Cardiac septum (tissue), 1 donor: ENCODE results near the gene ARHGEF10L. TPM values are rescaled to one million over a fixed set of nuclear protein-coding genes. Genes with fewer than 3 reads are reported as not detected.
"Not testable (repeated sequence)": the region's sequence is repeated elsewhere in the genome, so short reads cannot be mapped to it uniquely, and the experiment has no call there.

ENCODE experiments used
- DNase-seq: peaks from one replicate; pipeline ENCODE4 v3.0.0-alpha.2; 2020; ENCODE audit warnings: low spot score
- intact Hi-C: fragments of 100-400 bp; cut with DNase I; formaldehyde crosslinking; loops from one replicate; pipeline ENCODE4 v1.14.0; 2022
- total RNA-seq: library from RNA; stranded (reverse); fragmentation: NEBNext Ultra II Directional; extraction: Animal tissue kit (Norgen Biotek cat#: 25700); gene quantifications from one replicate; pipeline ENCODE4 v1.2.1, GENCODE V29; 2021
- donor health status: DM: no; HTN: no; CAD: no.

ARHGEF10L gene
- total RNA-seq, 1 donor from 2014 or later, result 59.8 TPM

GRCh38 chr1:17735793-17736192, 196.3 kb downstream of the ARHGEF10L start:
- no peak for DNase-seq
- intact Hi-C loops, result no loop called here

DNA sequence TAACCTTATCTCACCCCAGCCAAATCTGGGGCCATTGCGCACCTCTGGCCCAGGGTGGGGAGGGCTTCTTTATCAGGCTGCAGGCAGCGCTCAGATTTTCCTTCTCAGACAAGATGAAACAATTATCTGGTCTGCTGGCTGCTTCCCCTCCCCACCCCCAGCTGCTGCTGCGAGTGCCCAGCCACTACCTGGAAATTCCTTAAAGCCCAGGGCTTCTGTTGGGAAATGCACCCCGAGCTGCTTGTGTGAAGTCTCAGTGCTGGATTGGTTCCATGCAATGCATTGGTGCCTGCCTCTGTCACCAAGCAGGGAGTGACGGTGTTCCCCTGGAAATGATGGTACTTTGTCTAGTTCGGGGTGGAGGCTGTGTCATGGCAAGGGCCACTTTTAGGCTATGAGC, 197.1 kb downstream of the ARHGEF10L start:
- DNase-seq, result no peak
- intact Hi-C loops, result no loop called here

GRCh38 chr1:17739050-17739449, 199.6 kb downstream of the ARHGEF10L start:
- no peak for DNase-seq
- intact Hi-C loops, result no loop called here

GRCh38 chr1:17741052-17741451, 201.6 kb downstream of the ARHGEF10L start:
- intact Hi-C loops, result no loop called here
- DNase-seq, result no peak

- intact Hi-C loops, result no loop called here
- no peak for DNase-seq
Observed at GRCh38 chr1:17742583-17742982, 203.1 kb downstream of the ARHGEF10L start.

DNA sequence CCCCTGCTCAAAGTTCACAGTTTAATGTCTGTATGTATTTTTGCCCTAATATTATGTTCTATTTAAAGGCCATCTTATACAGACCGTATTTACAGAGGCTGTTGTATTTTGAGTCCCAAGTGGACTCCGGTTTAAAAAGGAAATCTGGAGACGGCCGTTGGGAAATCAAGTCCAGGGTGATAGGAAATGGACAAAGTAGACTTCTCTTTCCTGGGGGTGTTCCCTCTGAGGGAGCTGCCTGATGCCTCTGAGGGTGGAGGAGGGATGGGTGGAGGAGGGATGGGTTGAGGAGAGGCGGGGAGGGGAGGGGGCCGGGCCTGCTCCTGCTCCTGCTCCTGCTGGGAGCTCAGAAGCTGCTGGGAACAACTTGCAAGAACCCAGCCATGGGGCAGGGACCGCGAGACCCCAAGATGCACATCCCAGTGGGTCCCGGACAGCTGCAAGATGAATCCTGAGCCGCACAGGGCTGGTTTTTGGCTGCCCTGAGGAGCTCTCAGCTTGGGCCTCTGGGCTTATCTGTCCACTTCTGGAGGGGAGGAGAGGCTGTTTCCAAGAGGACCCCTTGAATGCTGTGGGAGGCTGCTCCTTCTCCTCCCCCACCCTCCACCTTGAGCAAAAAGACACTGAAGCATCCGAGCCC, 203.6 kb downstream of the ARHGEF10L start:
- intact Hi-C loops, result no loop called here
- no peak for DNase-seq

DNA sequence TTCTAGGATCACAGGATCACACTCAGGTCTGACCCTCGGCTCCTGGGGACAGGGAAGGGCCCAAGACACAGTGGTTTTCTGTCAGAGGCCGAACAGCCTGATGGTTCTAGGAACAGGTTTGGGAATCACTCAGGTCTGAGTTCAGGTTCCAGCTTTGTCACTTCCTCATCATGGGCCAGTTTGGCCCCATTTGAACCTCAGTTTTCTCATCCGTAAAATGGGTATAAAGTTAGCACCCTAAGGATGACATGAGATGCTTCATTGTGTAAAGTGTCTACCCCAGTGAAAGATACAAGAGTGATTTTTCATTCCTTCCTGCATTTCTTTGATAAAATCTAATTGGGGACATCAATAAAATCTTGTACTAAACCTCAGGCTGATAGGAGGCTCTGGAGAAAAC, 204.4 kb downstream of the ARHGEF10L start:
- no peak for DNase-seq
- intact Hi-C loops, result no loop called here

DNA sequence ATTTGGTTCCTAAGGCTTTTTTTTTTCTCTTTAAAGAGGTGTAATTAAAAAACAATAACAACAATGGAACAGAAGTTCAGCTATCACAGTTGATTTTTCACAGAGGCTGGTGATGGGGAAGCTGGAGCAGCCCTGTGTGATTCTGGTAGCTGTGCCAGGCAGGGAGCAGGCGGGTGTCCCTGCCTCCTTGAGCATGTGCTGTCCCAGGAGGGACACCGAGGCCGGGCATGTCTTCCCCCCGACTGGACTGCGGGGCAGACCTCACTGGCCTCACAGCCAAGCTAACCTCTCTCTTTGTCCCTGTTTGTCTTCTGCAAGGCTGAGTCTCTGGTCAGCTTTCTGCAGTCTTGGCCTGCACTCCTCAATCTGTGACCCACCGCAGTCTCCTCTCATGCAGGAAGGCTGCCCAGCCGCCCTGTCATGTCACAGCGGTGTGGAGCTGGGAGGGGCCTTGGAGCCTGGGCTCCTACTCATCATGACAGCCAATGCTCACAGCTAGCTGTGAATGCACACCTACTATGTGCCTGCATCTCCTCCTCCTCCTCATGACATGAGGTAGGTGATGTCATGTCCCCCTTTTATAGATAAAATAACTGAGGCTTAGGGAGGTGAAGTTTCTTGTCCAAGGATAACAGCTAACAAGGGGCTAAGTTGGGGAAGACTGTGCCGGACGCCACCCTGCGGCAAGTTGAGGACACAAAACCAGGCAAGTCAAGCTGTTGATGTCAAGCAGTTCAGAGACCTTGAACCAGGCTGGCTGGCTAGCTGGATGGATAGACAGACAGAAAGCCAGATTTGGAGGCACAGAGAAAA, 205.4 kb downstream of the ARHGEF10L start:
- intact Hi-C loops, result no loop called here
- no peak for DNase-seq

- intact Hi-C loops, result no loop called here
- DNase-seq, result no peak
Observed at GRCh38 chr1:17745479-17745955, 206.0 kb downstream of the ARHGEF10L start.

DNA sequence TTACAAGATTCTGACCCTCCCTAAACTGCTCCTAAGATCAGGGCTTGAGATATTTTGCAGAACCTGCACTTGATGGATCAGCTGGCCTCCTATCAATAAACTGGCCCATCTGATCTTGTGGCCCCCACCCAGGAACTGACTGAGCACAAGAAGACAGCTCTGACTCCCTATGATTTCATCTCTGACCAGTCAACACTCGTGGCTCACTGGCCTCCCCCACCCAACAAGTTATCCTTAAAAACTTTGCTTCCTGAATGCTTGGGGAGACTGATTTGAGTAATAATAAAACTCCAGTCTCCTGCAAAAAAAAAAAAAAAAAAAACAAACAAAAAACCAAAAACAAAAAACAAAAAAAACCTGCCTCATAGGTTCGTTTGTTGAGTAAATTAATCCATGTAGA, 206.8 kb downstream of the ARHGEF10L start:
- intact Hi-C loops, DNase-seq: not testable (repeated sequence)

DNA sequence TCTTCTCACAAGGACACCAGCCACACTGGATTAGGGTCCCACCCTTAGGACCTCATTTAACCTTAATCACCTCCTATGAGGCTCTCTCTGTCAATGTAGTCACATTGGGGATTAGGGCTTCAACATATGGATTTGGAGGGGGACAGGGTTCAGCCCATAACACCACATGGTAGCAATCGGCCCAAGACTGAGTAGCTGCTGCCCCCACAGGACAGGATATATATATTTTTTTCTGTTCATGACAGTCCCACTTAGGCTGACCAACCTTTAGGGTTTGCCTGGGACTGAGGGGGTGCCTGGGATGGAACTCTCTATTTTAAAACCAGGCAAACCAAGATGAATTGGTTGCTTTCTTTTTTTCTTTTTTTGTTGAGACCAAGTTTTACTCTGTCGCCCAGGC, 207.4 kb downstream of the ARHGEF10L start:
- DNase-seq, result no peak
- intact Hi-C loops, result no loop called here

Other genes with a start within 250 kb of the ARHGEF10L start
- 2.7 TPM for gene PADI4, start 231.5 kb upstream of the ARHGEF10L start, total RNA-seq
- not detected for gene PADI6, start 167.5 kb upstream of the ARHGEF10L start, total RNA-seq
- 14.5 TPM for gene RCC2, start 100.0 kb upstream of the ARHGEF10L start, total RNA-seq
- gene ACTL8, start 215.6 kb downstream of the ARHGEF10L start, total RNA-seq, result not detected